GM23338 (cell line): ENCODE data around the gene CACNA2D1. TPM values are rescaled to one million over a fixed set of nuclear protein-coding genes. Genes with fewer than 3 reads are reported as not detected.
A peak's percentile ranks its signal among the peaks of the same experiment; 100 is the strongest.

Source experiments
- ATAC-seq: fragments of 200-7000 bp; cut with Tn5 transposase; 3 replicates; pipeline ENCODE4 v1.9.1; 2020
- DNase-seq: peaks from one replicate; pipeline ENCODE4 v3.0.0-alpha.2; 2015; ENCODE audit warnings: low spot score
- H2AFZ ChIP-seq: fragments of 200-600 bp; sonication (generic); 2 replicates; pipeline ENCODE4 v1.8.0; 2016; ENCODE audit warnings: antibody characterized with exemption, mild to moderate bottlenecking, moderate library complexity
- H3F3A ChIP-seq: fragments of 200-600 bp; sonication (generic); replicated peaks from 2 replicates; pipeline ENCODE4 v1.8.0; 2017; ENCODE audit warnings: antibody characterized with exemption, mixed run types, low read depth
- H3K27ac ChIP-seq: fragments of 200-600 bp; sonication (generic); 2 replicates; pipeline ENCODE4 v1.6.1; 2016; ENCODE audit warnings: low read depth
- H3K27me3 ChIP-seq: fragments of 200-600 bp; sonication (generic); 2 replicates; pipeline ENCODE4 v1.8.0; 2016; ENCODE audit warnings: mild to moderate bottlenecking, mixed run types, moderate library complexity; ENCODE audit not compliant: insufficient read depth
- H3K36me3 ChIP-seq: fragments of 200-600 bp; sonication (generic); 2 replicates; pipeline ENCODE4 v1.8.0; 2016; ENCODE audit warnings: mild to moderate bottlenecking; ENCODE audit not compliant: insufficient read depth
- H3K4me1 ChIP-seq: fragments of 200-600 bp; sonication (generic); 2 replicates; pipeline ENCODE4 v1.8.0; 2016; ENCODE audit warnings: mild to moderate bottlenecking, moderate library complexity; ENCODE audit not compliant: insufficient read depth
- H3K4me2 ChIP-seq: fragments of 200-600 bp; sonication (generic); 2 replicates; pipeline ENCODE4 v1.7.1; 2017; ENCODE audit warnings: mixed run types
- H3K4me3 ChIP-seq: fragments of 200-600 bp; sonication (generic); 2 replicates; pipeline ENCODE4 v1.6.1; 2016; ENCODE audit warnings: mixed run types
- H3K79me2 ChIP-seq: fragments of 200-600 bp; sonication (generic); replicated peaks from 2 replicates; pipeline ENCODE4 v1.8.0; 2017; ENCODE audit warnings: mild to moderate bottlenecking; ENCODE audit not compliant: insufficient read depth
- H3K9me2 ChIP-seq: fragments of 200-600 bp; sonication (generic); 2 replicates; pipeline ENCODE4 v1.8.0; 2017; ENCODE audit not compliant: insufficient read depth
- H4K20me1 ChIP-seq: fragments of 200-600 bp; sonication (generic); replicated peaks from 2 replicates; pipeline ENCODE4 v1.8.0; 2017; ENCODE audit warnings: mild to moderate bottlenecking; ENCODE audit not compliant: insufficient read depth
- H3K27ac Mint-ChIP-seq: 2 replicates; pipeline ENCODE4 v1.8.0; 2020; ENCODE audit warnings: inconsistent platforms, mild to moderate bottlenecking, moderate library complexity, mixed read lengths
- H3K27me3 Mint-ChIP-seq: 3 replicates; pipeline ENCODE4 v1.8.0; 2022; ENCODE audit warnings: low read depth, mild to moderate bottlenecking, moderate library complexity, mixed read lengths, inconsistent platforms; ENCODE audit not compliant: insufficient read depth, poor library complexity
- H3K36me3 Mint-ChIP-seq: 3 replicates; pipeline ENCODE4 v1.8.0; 2021; ENCODE audit warnings: low read depth, mild to moderate bottlenecking, inconsistent platforms, moderate library complexity, mixed read lengths
- H3K4me1 Mint-ChIP-seq: 3 replicates; pipeline ENCODE4 v1.8.0; 2020; ENCODE audit warnings: mild to moderate bottlenecking, inconsistent platforms, mixed read lengths
- H3K4me3 Mint-ChIP-seq: 3 replicates; pipeline ENCODE4 v1.8.0; 2021; ENCODE audit warnings: moderate library complexity, mild to moderate bottlenecking, inconsistent platforms, mixed read lengths
- H3K9me3 Mint-ChIP-seq: 3 replicates; pipeline ENCODE4 v1.8.0; 2020; ENCODE audit warnings: moderate library complexity, mild to moderate bottlenecking, inconsistent platforms, mixed read lengths
- JUNB ChIP-seq: IDR thresholded peaks from one replicate; pipeline ENCODE4 v1.6.1; 2016; ENCODE audit warnings: antibody characterized with exemption; ENCODE audit not compliant: unreplicated experiment
- POLR2AphosphoS5 ChIP-seq: IDR thresholded peaks from 2 replicates; pipeline ENCODE4 v1.6.1; 2016; ENCODE audit warnings: antibody characterized with exemption, low read depth
- ZNF114 ChIP-seq: fragments of 250-450 bp; sonication (Bioruptor Pico); IDR thresholded peaks from 2 replicates; pipeline ENCODE4 v1.5.0; 2020; ENCODE audit warnings: mild to moderate bottlenecking, moderate library complexity
- polyA plus RNA-seq: library from polyadenylated mRNA; unstranded; fragments of >200 nt; fragmentation: Nextera tagmentation; extraction: Ambion mirVana; gene quantifications from 2 replicates; pipeline ENCODE4 v1.2.1, GENCODE V29; 2016
- total RNA-seq: library from RNA; depleted of rRNA; stranded (reverse); fragments of >200 nt; shearing (Covaris generic); gene quantifications from 2 replicates; pipeline ENCODE4 v1.2.3, GENCODE V29; 2014
- TF ChIP-seq, protein P1 (sequence below): IDR thresholded peaks from one replicate; pipeline ENCODE4 v1.6.1; 2018; ENCODE audit warnings: antibody characterized with exemption; ENCODE audit not compliant: unreplicated experiment
- TF ChIP-seq, protein P2 (sequence below): fragments of 250-450 bp; sonication (Bioruptor Pico); IDR thresholded peaks from 2 replicates; pipeline ENCODE4 v1.5.0; 2020; ENCODE audit warnings: mild to moderate bottlenecking, moderate library complexity

Gene CACNA2D1
- total and polyA plus RNA-seq, 2 experiments from 2014 or later = 7.0 to 20.4 TPM

DNA sequence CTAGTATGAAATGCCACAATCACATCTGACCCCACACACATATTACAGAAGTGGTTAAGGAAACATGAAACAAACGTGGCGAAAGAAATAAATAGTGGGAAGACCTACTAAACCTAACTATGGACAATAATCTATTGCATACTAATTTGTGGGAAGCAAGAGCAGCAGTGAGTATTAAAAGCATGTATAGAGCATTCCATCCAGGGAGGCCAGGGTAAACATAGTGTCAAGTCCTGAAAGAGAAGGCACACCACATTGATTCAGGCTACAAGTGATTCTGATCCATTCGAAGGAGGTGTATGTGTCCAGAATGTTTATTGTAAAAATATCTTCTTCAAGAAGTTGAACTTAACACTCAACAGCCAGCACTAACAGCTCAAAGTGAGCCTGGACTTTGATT is 29.2 kb downstream of the CACNA2D1 start:
- H3K27ac Mint-ChIP-seq = no peak overlapping the region
- H3K36me3 ChIP-seq = no peaks in the 10 kb centered on the region
- DNase-seq = no peak
- H4K20me1 ChIP-seq = no peaks in the 10 kb centered on the region
- H3K27ac ChIP-seq = no peak overlapping the region
- no peak for ATAC-seq
- no peaks in the 10 kb centered on the region; the same call in 1 of the 2 replicates for H3K4me1 ChIP-seq
- TF ChIP-seq, protein P1, sequence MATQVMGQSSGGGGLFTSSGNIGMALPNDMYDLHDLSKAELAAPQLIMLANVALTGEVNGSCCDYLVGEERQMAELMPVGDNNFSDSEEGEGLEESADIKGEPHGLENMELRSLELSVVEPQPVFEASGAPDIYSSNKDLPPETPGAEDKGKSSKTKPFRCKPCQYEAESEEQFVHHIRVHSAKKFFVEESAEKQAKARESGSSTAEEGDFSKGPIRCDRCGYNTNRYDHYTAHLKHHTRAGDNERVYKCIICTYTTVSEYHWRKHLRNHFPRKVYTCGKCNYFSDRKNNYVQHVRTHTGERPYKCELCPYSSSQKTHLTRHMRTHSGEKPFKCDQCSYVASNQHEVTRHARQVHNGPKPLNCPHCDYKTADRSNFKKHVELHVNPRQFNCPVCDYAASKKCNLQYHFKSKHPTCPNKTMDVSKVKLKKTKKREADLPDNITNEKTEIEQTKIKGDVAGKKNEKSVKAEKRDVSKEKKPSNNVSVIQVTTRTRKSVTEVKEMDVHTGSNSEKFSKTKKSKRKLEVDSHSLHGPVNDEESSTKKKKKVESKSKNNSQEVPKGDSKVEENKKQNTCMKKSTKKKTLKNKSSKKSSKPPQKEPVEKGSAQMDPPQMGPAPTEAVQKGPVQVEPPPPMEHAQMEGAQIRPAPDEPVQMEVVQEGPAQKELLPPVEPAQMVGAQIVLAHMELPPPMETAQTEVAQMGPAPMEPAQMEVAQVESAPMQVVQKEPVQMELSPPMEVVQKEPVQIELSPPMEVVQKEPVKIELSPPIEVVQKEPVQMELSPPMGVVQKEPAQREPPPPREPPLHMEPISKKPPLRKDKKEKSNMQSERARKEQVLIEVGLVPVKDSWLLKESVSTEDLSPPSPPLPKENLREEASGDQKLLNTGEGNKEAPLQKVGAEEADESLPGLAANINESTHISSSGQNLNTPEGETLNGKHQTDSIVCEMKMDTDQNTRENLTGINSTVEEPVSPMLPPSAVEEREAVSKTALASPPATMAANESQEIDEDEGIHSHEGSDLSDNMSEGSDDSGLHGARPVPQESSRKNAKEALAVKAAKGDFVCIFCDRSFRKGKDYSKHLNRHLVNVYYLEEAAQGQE = no peak
- TF ChIP-seq JUNB = no peak
- TF ChIP-seq ZNF114 (CRISPR knock-in tag) = no peak
- peaks cover 3% of the 10 kb centered on the region for H3K27me3 Mint-ChIP-seq
- no peak overlapping the region for H3K4me3 ChIP-seq
- no peak overlapping the region for H3K4me2 ChIP-seq
- no peak overlapping the region for H2AFZ ChIP-seq
- H3K4me3 Mint-ChIP-seq = no peak overlapping the region
- no peaks in the 10 kb centered on the region for H3F3A ChIP-seq
- H3K9me3 Mint-ChIP-seq = no peaks in the 10 kb centered on the region; the same call in 2 of the 3 replicates
- H3K4me1 Mint-ChIP-seq = peaks cover 13% of the 10 kb centered on the region; the same call in 2 of the 3 replicates
- peaks cover 17% of the 10 kb centered on the region; the same call in 1 of the 2 replicates for H3K79me2 ChIP-seq
- H3K9me2 ChIP-seq = no peaks in the 10 kb centered on the region
- peaks cover 7% of the 10 kb centered on the region; the same call in 2 of the 3 replicates for H3K36me3 Mint-ChIP-seq
- H3K27me3 ChIP-seq = no peaks in the 10 kb centered on the region

DNA sequence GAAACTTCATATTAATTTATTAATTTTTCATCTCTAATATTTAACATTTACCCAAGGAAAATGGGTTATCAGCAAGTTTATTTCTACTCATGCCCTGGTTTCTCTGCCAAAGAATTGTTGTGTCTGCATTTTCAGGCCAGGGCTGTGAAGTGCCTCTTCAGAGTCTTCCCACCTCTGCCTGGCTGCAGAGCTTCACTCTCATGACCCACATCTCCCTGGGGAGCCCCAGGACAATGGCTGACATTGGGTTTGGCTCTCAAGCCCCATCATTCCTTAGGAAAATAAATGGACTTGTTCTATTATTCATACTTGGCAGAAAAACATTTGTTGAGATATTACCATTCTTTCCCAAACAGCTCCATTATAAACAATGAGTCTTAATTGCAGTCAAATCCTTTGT is 30.3 kb downstream of the CACNA2D1 start:
- Histone ChIP-seq H3K27me3 (no peaks in the 10 kb centered on the region), H3K9me2 (no peaks in the 10 kb centered on the region), H3K4me3 (no peak overlapping the region), H3K4me1 (no peaks in the 10 kb centered on the region; the same call in 1 of the 2 replicates), H4K20me1 (no peaks in the 10 kb centered on the region), H2AFZ (no peak overlapping the region), H3K27ac (no peak overlapping the region), H3K4me2 (no peak overlapping the region), H3K79me2 (peaks cover 14% of the 10 kb centered on the region; the same call in 1 of the 2 replicates), H3K36me3 (no peaks in the 10 kb centered on the region), H3F3A (no peaks in the 10 kb centered on the region)
- peak; percentile 21 for DNase-seq
- no peak for TF ChIP-seq POLR2AphosphoS5
- TF ChIP-seq, protein P1 = no peak
- TF ChIP-seq, protein P2, sequence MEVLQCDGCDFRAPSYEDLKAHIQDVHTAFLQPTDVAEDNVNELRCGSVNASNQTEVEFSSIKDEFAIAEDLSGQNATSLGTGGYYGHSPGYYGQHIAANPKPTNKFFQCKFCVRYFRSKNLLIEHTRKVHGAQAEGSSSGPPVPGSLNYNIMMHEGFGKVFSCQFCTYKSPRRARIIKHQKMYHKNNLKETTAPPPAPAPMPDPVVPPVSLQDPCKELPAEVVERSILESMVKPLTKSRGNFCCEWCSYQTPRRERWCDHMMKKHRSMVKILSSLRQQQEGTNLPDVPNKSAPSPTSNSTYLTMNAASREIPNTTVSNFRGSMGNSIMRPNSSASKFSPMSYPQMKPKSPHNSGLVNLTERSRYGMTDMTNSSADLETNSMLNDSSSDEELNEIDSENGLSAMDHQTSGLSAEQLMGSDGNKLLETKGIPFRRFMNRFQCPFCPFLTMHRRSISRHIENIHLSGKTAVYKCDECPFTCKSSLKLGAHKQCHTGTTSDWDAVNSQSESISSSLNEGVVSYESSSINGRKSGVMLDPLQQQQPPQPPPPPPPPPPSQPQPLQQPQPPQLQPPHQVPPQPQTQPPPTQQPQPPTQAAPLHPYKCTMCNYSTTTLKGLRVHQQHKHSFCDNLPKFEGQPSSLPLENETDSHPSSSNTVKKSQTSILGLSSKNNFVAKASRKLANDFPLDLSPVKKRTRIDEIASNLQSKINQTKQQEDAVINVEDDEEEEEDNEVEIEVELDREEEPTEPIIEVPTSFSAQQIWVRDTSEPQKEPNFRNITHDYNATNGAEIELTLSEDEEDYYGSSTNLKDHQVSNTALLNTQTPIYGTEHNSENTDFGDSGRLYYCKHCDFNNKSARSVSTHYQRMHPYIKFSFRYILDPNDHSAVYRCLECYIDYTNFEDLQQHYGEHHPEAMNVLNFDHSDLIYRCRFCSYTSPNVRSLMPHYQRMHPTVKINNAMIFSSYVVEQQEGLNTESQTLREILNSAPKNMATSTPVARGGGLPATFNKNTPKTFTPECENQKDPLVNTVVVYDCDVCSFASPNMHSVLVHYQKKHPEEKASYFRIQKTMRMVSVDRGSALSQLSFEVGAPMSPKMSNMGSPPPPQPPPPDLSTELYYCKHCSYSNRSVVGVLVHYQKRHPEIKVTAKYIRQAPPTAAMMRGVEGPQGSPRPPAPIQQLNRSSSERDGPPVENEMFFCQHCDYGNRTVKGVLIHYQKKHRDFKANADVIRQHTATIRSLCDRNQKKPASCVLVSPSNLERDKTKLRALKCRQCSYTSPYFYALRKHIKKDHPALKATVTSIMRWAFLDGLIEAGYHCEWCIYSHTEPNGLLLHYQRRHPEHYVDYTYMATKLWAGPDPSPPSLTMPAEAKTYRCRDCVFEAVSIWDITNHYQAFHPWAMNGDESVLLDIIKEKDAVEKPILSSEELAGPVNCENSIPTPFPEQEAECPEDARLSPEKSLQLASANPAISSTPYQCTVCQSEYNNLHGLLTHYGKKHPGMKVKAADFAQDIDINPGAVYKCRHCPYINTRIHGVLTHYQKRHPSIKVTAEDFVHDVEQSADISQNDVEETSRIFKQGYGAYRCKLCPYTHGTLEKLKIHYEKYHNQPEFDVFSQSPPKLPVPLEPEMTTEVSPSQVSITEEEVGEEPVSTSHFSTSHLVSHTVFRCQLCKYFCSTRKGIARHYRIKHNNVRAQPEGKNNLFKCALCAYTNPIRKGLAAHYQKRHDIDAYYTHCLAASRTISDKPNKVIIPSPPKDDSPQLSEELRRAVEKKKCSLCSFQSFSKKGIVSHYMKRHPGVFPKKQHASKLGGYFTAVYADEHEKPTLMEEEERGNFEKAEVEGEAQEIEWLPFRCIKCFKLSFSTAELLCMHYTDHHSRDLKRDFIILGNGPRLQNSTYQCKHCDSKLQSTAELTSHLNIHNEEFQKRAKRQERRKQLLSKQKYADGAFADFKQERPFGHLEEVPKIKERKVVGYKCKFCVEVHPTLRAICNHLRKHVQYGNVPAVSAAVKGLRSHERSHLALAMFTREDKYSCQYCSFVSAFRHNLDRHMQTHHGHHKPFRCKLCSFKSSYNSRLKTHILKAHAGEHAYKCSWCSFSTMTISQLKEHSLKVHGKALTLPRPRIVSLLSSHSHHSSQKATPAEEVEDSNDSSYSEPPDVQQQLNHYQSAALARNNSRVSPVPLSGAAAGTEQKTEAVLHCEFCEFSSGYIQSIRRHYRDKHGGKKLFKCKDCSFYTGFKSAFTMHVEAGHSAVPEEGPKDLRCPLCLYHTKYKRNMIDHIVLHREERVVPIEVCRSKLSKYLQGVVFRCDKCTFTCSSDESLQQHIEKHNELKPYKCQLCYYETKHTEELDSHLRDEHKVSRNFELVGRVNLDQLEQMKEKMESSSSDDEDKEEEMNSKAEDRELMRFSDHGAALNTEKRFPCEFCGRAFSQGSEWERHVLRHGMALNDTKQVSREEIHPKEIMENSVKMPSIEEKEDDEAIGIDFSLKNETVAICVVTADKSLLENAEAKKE (CRISPR knock-in tag) = no peak
- TF ChIP-seq ZNF114 (CRISPR knock-in tag) = no peak
- H3K9me3 Mint-ChIP-seq = no peaks in the 10 kb centered on the region; the same call in 2 of the 3 replicates
- H3K27me3 Mint-ChIP-seq = no peaks in the 10 kb centered on the region
- H3K4me1 Mint-ChIP-seq = peaks cover 13% of the 10 kb centered on the region; the same call in 2 of the 3 replicates
- no peak overlapping the region for H3K27ac Mint-ChIP-seq
- no peak overlapping the region for H3K4me3 Mint-ChIP-seq
- peaks cover 5% of the 10 kb centered on the region; the same call in 2 of the 3 replicates for H3K36me3 Mint-ChIP-seq
- peak; percentile 71 for ATAC-seq
